ENCODE results near the gene PIWIL4. TPM values are rescaled to one million over a fixed set of nuclear protein-coding genes. Genes with fewer than 3 reads are reported as not detected.
A peak's percentile ranks its signal among the peaks of the same experiment; 100 is the strongest.

PIWIL4 gene
- total and polyA plus RNA-seq, 9 of the 15 experiments (the other 6 are each of a cell fraction or from before 2014, with no cell fraction given) = 6.3 to 17.0 (median 10.8) TPM

GRCh38 chr11:94543695-94544645 is 23.2 kb upstream of the PIWIL4 start, which contains the start of gene FUT4 (continued):
- TF ChIP-seq HMG20A (CRISPR knock-in tag; conservative IDR thresholded peaks at IDR 0.05) = no peak
- peak; percentile 51; the same call in 1 of the 2 replicates for TF ChIP-seq DPF2 (IDR thresholded peaks at IDR 0.05)
- TF ChIP-seq CSDE1 (IDR thresholded peaks at IDR 0.05) = no peak; a peak in 1 of 4 replicates
- peak in 1 of 2 experiments; percentile 75; a peak in 1 of 4 replicates for TF ChIP-seq FOXA3 (CRISPR knock-in tag; conservative IDR thresholded peaks at IDR 0.05 in 1 of 2, IDR thresholded peaks at IDR 0.05 in 1 of 2)
- no peak for TF ChIP-seq MEF2D (tag; conservative IDR thresholded peaks at IDR 0.05; ENCODE audit: low read depth)
- peak; percentile 93 for TF ChIP-seq ARID4B (CRISPR knock-in tag; IDR thresholded peaks at IDR 0.05)
- TF ChIP-seq ZNF41 (CRISPR knock-in tag; conservative IDR thresholded peaks at IDR 0.05) = no peak
- TF ChIP-seq SMAD2 (IDR thresholded peaks at IDR 0.05; ENCODE audit: low read depth, low read length) = no peak
- TF ChIP-seq KLF6 (CRISPR knock-in tag; IDR thresholded peaks at IDR 0.05; ENCODE audit: borderline replicate concordance) = peak; percentile 17; the same call in 1 of the 2 replicates
- peak; percentile 95 for TF ChIP-seq L3MBTL2 (IDR thresholded peaks at IDR 0.05)
- TF ChIP-seq ZBTB49 (CRISPR knock-in tag; IDR thresholded peaks at IDR 0.05; ENCODE audit: borderline replicate concordance) = no peak
- TF ChIP-seq MCM3 (IDR thresholded peaks at IDR 0.05) = no peak
- no peak for TF ChIP-seq ZNF79 (CRISPR knock-in tag; IDR thresholded peaks at IDR 0.05; ENCODE audit: low read depth)
- TF ChIP-seq HNRNPUL1 (IDR thresholded peaks at IDR 0.05; ENCODE audit: low read length) = no peak
- TF ChIP-seq MAFK (IDR thresholded peaks at IDR 0.05; ENCODE audit: low read length) = no peak
- no peak for TF ChIP-seq MIER1 (IDR thresholded peaks at IDR 0.05; ENCODE audit: low read depth)
- TF ChIP-seq ZNF589 (CRISPR knock-in tag; IDR thresholded peaks at IDR 0.05; ENCODE audit: low read depth) = 0 out of 2 replicates have a peak, but pooled peaks have one; percentile 23
- no peak for TF ChIP-seq ZNF75A (CRISPR knock-in tag; IDR thresholded peaks at IDR 0.05)
- peak; percentile 88; the same call in 1 of the 2 replicates for TF ChIP-seq NBN (IDR thresholded peaks at IDR 0.05; ENCODE audit: low read depth)
- 0 out of 2 replicates have a peak, but pooled peaks have one; percentile 10 for TF ChIP-seq CBFA2T3 (IDR thresholded peaks at IDR 0.05)
- TF ChIP-seq TBP (optimal IDR thresholded peaks at IDR 0.05; ENCODE audit: low read depth, low read length) = peak; percentile 70
- no peak for TF ChIP-seq TAF15 (IDR thresholded peaks at IDR 0.05; ENCODE audit: low read depth, low read length)
